Measurements from ENCODE around the gene FMN1.

GRCh38 chr15:33200444-33200843 lies 5.9 kb upstream of the FMN1 start:
- TF ChIP-seq CTCF (IDR thresholded peaks at IDR 0.05) (no peak), POLR2A (IDR thresholded peaks at IDR 0.05) (no peak)

Data from esophagus squamous epithelium (tissue), 4 donors.